PC-3 (cell line): Measurements from ENCODE around the gene MRPL20. TPM values are rescaled to one million over a fixed set of nuclear protein-coding genes. Genes with fewer than 3 reads are reported as not detected.

Experiments
- ATAC-seq: fragments of 200-7000 bp; cut with Tn5 transposase; 2 replicates; pipeline ENCODE4 v1.9.1; 2020; ENCODE audit warnings: mild to moderate bottlenecking, moderate library complexity
- BruUV-seq: library from RNA; stranded (reverse); fragments of 400-500 nt; replicated peaks from 2 replicates; lab custom pipeline; 2021; lab: Mats Ljungman, UMichigan
- CTCF ChIA-PET: fragments of 300-600 bp; sonication (Branson Sonifier 250); formaldehyde crosslinking; loops from one replicate; lab custom pipeline; 2022; ENCODE audit warnings: antibody characterized with exemption; lab: Charles Lee
- POLR2A ChIA-PET: fragments of 300-600 bp; sonication (Branson Sonifier 250); formaldehyde crosslinking; loops from one replicate; lab custom pipeline; 2022; ENCODE audit warnings: antibody characterized with exemption; ENCODE audit not compliant: unreplicated experiment; lab: Charles Lee
- DNase-seq: peaks from one replicate; pipeline ENCODE4 v3.0.0-alpha.2; 2015
- H2AFZ ChIP-seq: fragments of 300-600 bp; sonication (generic); 2 replicates; pipeline ENCODE4 v1.6.0; 2016; ENCODE audit warnings: antibody characterized with exemption, low read length
- H3F3A ChIP-seq: fragments of 300-600 bp; sonication (generic); one replicate; pipeline ENCODE4 v1.6.0; 2017; ENCODE audit warnings: antibody characterized with exemption, low read length, control low read depth, mild to moderate bottlenecking; ENCODE audit not compliant: unreplicated experiment
- H3K27ac ChIP-seq: fragments of 300-600 bp; sonication (generic); 2 replicates; pipeline ENCODE4 v1.5.1; 2016; ENCODE audit warnings: mild to moderate bottlenecking, low read length
- H3K27me3 ChIP-seq: fragments of 300-600 bp; sonication (generic); 2 replicates; pipeline ENCODE4 v1.6.1; 2016; ENCODE audit warnings: low read length, mixed read lengths
- H3K36me3 ChIP-seq: fragments of 300-600 bp; sonication (generic); 2 replicates; pipeline ENCODE4 v1.6.1; 2016; ENCODE audit warnings: low read depth, mixed run types, low read length, mixed read lengths
- H3K4me1 ChIP-seq: fragments of 300-600 bp; sonication (generic); 2 replicates; pipeline ENCODE4 v1.5.1; 2016; ENCODE audit warnings: low read length; ENCODE audit not compliant: insufficient read depth
- H3K4me2 ChIP-seq: fragments of 300-600 bp; sonication (generic); 2 replicates; pipeline ENCODE4 v1.6.0; 2016; ENCODE audit warnings: low read length
- H3K4me3 ChIP-seq: fragments of 300-600 bp; sonication (generic); 2 replicates; pipeline ENCODE4 v1.5.1; 2016; ENCODE audit warnings: mild to moderate bottlenecking, low read length, mixed read lengths
- H3K79me2 ChIP-seq: fragments of 300-600 bp; sonication (generic); 2 replicates; pipeline ENCODE4 v1.6.1; 2017; ENCODE audit warnings: low read length, mixed read lengths
- H3K9ac ChIP-seq: fragments of 300-600 bp; sonication (generic); 2 replicates; pipeline ENCODE4 v1.6.0; 2016; ENCODE audit warnings: mild to moderate bottlenecking, low read length
- H3K9me2 ChIP-seq: fragments of 300-600 bp; sonication (generic); replicated peaks from 2 replicates; pipeline ENCODE4 v1.6.1; 2016; ENCODE audit warnings: mixed run types, low read length, mixed read lengths
- H3K9me3 ChIP-seq: fragments of 300-600 bp; sonication (generic); 2 replicates; pipeline ENCODE4 v1.6.1; 2016; ENCODE audit warnings: low read length, mixed read lengths
- H4K20me1 ChIP-seq: fragments of 300-600 bp; sonication (generic); 2 replicates; pipeline ENCODE4 v1.6.1; 2016; ENCODE audit warnings: low read length, mixed read lengths
- CTCF ChIP-seq: fragments of 300-600 bp; sonication (generic); conservative IDR thresholded peaks from 2 replicates; pipeline ENCODE4 v1.5.1; 2017; ENCODE audit warnings: antibody characterized with exemption, low read depth, mild to moderate bottlenecking, low read length
- EZH2 ChIP-seq: fragments of 300-600 bp; sonication (generic); IDR thresholded peaks from one replicate; pipeline ENCODE4 v1.6.1; 2017; ENCODE audit warnings: antibody characterized with exemption, mild to moderate bottlenecking, low read length; ENCODE audit not compliant: unreplicated experiment
- EZH2phosphoT487 ChIP-seq: fragments of 300-600 bp; sonication (generic); IDR thresholded peaks from 2 replicates; pipeline ENCODE4 v1.6.1; 2018; ENCODE audit warnings: mild to moderate bottlenecking, antibody characterized with exemption, low read length, borderline replicate concordance
- intact Hi-C: fragments of 100-400 bp; cut with micrococcal nuclease; formaldehyde crosslinking; loops from 2 replicates; pipeline ENCODE4 v1.9.0; 2023
- total RNA-seq: library from RNA; depleted of rRNA; stranded (reverse); fragments of >200 nt; gene quantifications from 2 replicates; pipeline ENCODE4 v1.2.3, GENCODE V29; 2014

Gene MRPL20
- total RNA-seq, 1 experiment from 2014 or later: 506 TPM

GRCh38 chr1:1390675-1391074 lies 16.4 kb downstream of the MRPL20 start:
- Histone ChIP-seq H3K4me3 (no peak overlapping the region), H3K27ac (no peak overlapping the region), H3K79me2 (peaks cover 74% of the 10 kb centered on the region), H3K4me2 (no peak overlapping the region), H2AFZ (no peak overlapping the region), H3K9me3 (no peaks in the 10 kb centered on the region), H4K20me1 (0 out of 2 replicates have a peak, but pooled peaks cover 11% of the 10 kb centered on the region), H3K9me2 (no peaks in the 10 kb centered on the region), H3F3A (no peaks in the 10 kb centered on the region), H3K36me3 (peaks cover 94% of the 10 kb centered on the region), H3K27me3 (no peaks in the 10 kb centered on the region), H3K4me1 (no peaks in the 10 kb centered on the region), H3K9ac (no peak overlapping the region)
- TF ChIP-seq CTCF (no peak), EZH2 (no peak), EZH2phosphoT487 (no peak)
- intact Hi-C loops: no loop called here
- BruUV-seq: TSS peak; percentile 21
- CTCF ChIA-PET: no interaction called here
- POLR2A ChIA-PET: no interaction called here
- ATAC-seq (no peak), DNase-seq (no peak)

- Histone ChIP-seq H3K79me2 (peaks cover 68% of the 10 kb centered on the region), H3F3A (no peaks in the 10 kb centered on the region), H4K20me1 (0 out of 2 replicates have a peak, but pooled peaks cover under 1% of the 10 kb centered on the region), H3K9me2 (no peaks in the 10 kb centered on the region), H3K4me2 (no peak overlapping the region), H3K27ac (no peak overlapping the region), H2AFZ (no peak overlapping the region), H3K4me3 (no peak overlapping the region), H3K4me1 (no peaks in the 10 kb centered on the region), H3K36me3 (peaks cover 83% of the 10 kb centered on the region), H3K27me3 (no peaks in the 10 kb centered on the region), H3K9me3 (no peaks in the 10 kb centered on the region), H3K9ac (no peak overlapping the region)
- POLR2A ChIA-PET: no interaction called here
- TF ChIP-seq EZH2phosphoT487 (no peak), CTCF (no peak), EZH2 (no peak)
- DNase-seq (no peak), ATAC-seq (no peak)
- CTCF ChIA-PET: interaction anchor here (0.6 kb wide), 1 partner anchor 118 kb away, joined by 4 read pairs; no protein-coding TSS in a partner anchor
- no TSS peak for BruUV-seq
- intact Hi-C loops: no loop called here
Measured at GRCh38 chr1:1388078-1388472, 19.0 kb downstream of the MRPL20 start.
